COLO668 (cell line): ENCODE measurements around the gene COA8.
"Not testable (repeated sequence)": the region's sequence is repeated elsewhere in the genome, so short reads cannot be mapped to it uniquely, and the experiment has no call there.

ENCODE experiments used
- DNase-seq: peaks from one replicate; lab custom pipeline; 2025; ENCODE audit not compliant: unreplicated experiment; lab: John Stamatoyannopoulos, UW

COA8 gene

DNA sequence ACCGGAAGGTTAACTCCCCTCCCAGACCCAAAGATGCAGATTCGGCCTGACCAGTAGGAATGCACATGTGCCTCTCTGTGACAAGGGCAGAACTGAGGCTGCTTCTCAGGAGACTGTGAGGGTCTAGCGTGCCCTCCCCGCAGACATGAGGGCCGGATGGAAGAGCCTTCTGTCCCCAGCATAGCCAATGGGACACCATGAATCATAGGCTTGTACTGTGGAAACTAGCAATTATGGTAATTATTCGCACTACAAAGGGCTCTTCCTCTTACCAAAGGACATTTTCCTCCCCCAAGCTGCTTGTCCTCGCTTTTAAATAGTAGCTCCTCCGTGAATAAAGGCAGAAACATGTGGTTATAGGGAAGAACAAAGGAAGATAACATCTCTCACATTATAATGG is 6.2 kb downstream of the COA8 start:
- no peak for DNase-seq

- no peak for DNase-seq
These were observed 6.6 kb downstream of the COA8 start for GRCh38 chr14:103569408-103569807.

DNA sequence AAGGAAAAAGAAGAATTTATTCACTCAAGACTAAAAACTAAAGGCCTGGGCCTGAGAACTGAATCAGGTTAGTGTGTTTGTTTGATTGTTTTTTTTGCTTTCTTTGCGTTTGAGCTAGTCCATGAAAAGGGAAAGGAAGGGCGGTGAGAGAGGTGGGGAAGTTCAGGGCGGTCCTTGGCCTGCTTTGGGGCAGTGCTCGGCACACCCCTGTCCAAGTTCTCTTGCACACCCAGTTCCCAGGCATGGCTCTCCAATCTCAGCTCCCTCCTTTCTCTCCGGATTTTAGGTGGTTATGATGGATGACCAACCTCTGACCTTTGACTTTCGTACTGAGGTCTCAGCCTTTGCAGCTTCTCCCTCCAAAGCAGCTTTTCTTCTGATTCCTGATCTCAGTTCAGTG is 11.3 kb downstream of the COA8 start:
- DNase-seq = no peak

- no peak for DNase-seq
These were observed 12.0 kb downstream of the COA8 start for GRCh38 chr14:103574707-103575285.

- no peak for DNase-seq
These were observed 13.7 kb downstream of the COA8 start for GRCh38 chr14:103576371-103577024.

GRCh38 chr14:103578401-103579075 is 15.8 kb downstream of the COA8 start:
- no peak for DNase-seq

GRCh38 chr14:103581206-103581605 is 18.4 kb downstream of the COA8 start:
- DNase-seq = no peak

DNA sequence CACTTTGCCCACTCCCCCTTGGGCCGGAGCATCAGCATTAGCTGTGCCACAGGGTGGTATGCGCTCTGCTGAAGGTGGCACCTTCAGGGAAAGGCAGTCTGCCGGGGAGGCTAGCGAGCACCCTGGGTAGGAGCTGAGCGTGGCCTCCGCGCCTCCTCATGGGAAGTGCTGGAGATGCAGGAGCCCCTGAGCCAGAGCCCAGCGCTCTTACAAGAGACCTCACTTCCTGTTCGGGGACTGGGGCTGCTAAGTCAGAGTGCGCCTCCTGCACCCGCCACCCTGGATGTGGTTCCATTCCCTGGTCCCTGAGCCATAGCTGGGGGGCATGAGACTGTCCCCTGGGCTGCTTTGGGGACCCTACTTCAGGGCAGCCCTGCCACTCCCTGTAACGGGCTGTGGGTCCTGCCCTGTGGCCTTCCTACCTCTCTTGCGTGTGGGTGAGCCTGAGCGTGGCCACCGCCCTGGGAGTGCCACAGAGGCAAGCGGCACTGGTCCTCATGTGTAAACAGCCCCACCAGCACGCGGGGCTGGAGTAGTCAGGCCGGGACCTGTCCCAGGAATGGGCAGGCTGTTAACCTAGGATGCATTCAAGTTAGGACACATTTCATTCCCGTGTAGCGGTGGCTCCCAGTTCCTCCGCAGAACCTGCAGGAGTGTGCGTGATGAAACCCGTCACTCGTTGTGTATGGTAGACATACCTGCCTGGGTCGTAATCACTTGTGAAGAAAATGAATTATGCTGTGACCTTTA is 19.4 kb downstream of the COA8 start:
- no peak for DNase-seq

- DNase-seq = no peak
These were observed 21.7 kb downstream of the COA8 start for GRCh38 chr14:103584326-103584915.

DNA sequence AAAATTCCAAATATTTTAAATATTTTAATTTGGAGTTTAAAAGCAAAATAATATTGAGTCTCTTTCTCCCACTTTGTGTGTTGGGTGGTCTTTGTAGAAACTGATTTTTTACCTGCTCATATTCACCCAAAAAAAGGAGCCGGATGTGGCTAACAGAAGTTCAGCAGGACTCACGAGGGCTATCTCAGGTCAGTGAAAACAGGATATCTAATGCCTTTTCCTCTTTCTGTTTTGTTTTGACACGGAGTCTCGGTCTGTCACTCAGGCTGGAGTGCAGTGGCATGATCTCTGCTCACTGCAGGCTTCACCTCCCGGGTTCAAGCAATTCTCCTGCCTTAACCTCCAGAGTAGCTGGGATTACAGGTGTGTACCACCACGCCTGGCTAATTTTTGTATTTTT is 30.8 kb downstream of the COA8 start:
- DNase-seq = no peak

DNA sequence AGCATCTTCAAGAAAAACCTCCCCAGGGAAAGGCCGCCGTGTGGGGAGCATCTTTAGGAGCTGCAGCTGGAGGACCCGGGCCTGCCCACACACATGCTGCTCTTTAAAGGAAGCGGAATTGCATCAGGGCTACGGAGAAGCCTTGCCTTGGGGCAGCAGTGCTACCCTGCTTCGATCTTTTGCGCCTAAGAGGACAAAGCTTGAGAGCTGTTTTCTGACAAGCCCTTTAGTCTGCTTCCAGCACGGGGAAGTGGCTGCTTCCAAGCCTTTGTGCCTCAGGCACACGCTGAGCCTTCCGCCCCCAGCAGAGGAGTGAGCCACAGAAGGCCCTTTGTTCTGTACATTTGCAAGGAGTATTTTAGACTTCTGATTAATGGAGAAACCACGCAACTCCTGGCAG is 31.5 kb downstream of the COA8 start:
- peak; percentile 36 for DNase-seq

GRCh38 chr14:103597623-103598377 is 35.0 kb downstream of the COA8 start:
- peak; percentile 80 for DNase-seq

DNA sequence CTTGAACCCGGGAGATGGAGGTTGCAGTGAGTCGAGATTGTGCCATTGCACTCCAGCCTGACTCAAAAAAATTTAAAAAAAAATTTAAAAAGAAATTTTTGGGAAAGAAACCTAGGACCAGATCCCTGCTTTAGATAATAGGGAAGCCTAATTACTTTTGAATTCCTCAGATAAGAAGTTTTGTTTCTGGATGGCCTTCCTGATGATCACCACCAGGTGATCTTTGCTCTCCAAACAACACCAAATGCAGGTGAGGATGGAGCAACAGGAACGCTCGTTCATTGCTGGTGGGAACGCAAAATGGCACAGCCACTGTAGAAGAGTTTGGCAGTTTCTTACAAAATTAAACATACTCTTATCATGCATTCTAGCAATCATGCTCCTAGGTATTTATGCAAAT is 37.7 kb downstream of the COA8 start:
- no peak for DNase-seq

DNA sequence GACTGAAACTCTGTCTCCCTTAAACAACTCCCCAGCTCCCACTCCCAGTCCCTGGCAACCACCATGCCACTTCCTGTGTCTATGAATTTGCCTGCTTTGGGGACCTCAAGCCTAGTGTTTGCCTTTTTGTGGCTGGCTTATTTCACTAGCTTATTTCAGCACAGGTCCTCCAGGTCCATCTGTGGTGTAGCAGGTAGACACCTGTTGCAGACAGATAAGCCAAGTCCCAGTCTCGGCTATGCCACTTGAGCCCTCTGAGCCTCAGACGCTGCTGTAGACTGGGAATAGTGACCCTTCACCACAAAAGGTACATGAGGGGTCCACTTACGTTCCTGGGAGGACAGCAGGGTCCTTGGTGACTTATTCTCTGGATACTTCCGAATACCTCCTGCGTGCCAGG is 41.9 kb downstream of the COA8 start:
- DNase-seq = peak; percentile 15

GRCh38 chr14:103606963-103607668 is 44.4 kb downstream of the COA8 start:
- peak; percentile 85 for DNase-seq

DNA sequence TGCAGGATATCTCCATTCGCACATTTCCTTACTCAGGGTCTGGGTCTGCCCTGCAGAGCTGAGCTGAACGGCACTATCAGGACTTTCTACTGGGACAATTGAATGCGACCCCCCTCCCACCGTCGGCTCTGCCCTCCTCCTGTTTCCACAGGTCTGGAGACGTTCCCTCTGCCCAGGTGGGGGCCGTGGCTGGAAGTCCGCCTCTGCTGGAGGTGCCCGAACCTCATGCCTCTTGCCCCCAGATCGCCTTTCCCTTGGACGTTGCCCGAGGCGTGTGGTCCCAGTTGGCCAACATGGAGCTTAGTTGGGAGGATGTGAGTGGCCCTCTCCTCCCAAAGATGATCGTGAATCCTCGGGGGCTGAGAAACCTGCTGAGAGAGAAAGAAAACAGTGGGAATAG is 45.1 kb downstream of the COA8 start:
- DNase-seq = no peak

- not testable (repeated sequence) for DNase-seq
These were observed 46.3 kb downstream of the COA8 start for GRCh38 chr14:103609081-103609480.

- no peak for DNase-seq
These were observed 48.5 kb downstream of the COA8 start for GRCh38 chr14:103611215-103611614.

DNA sequence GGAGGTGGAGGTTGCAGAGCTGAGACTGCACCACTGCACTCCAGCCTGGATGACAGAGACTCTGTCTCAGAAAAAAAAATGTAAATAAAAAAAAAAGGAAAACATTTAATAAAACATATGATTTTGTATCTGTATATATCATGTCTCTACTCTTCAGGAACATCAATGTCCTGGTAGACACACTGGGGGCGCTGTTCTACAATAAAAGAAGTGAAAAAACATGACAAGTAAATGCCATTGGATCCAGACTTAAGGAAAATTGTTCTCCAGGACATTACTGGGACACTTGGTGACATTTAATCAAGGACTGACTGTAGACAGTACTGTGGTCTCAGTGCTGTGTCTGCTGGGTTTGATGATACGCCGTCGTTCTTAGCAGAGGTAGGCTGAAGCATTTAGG is 50.8 kb downstream of the COA8 start:
- DNase-seq = no peak

GRCh38 chr14:103616635-103617300 is 54.0 kb downstream of the COA8 start:
- no peak for DNase-seq
